K562 (cell line): ENCODE data around the gene HIVEP3. TPM values are rescaled to one million over a fixed set of nuclear protein-coding genes. Genes with fewer than 3 reads are reported as not detected.

Experiments used
- CHD2 ChIP-seq: IDR thresholded peaks from 2 replicates; pipeline ENCODE4 v1.6.1; 2011; ENCODE audit warnings: low read depth, low read length
- CXXC5 ChIP-seq: fragments of 250-450 bp; sonication (Bioruptor Pico); IDR thresholded peaks from 2 replicates; pipeline ENCODE4 v1.8.0; 2022; ENCODE audit warnings: inconsistent platforms, mild to moderate bottlenecking, moderate library complexity
- PTBP1 ChIP-seq: fragments of 200-400 bp; formaldehyde crosslinking; IDR thresholded peaks from 2 replicates; pipeline ENCODE4 v1.6.1; 2017; ENCODE audit warnings: low read depth, low read length
- polyA plus RNA-seq, 8 experiments: library from polyadenylated mRNA; depleted of rRNA in 4 of 8; stranded (reverse) in 5 of 8; unstranded in 3 of 8; fragments of >200 nt; fragmentation: Nextera tagmentation in 2 of 8; fragmentation: Illumina TruSeq in 1 of 8; extraction: Ambion mirVana in 2 of 8; extraction: Trizol in 1 of 8; gene quantifications; 2 replicates each; pipeline versions ENCODE4 v1.2.1 to v1.2.3, GENCODE V29; 2011 to 2014; ENCODE audit warnings: inconsistent platforms in 1 of 8, missing spikeins in 1 of 8
- total RNA-seq, 7 experiments: library from RNA; depleted of rRNA in 6 of 7; stranded (reverse); fragments of >200 nt in 6 of 7; fragmentation: Illumina TruSeq in 2 of 7; extraction: Trizol in 2 of 7; gene quantifications; 2 replicates each; pipeline versions ENCODE4 v1.2.1 to v1.2.3, GENCODE V29; 2011 to 2021; ENCODE audit warnings: low replicate concordance in 1 of 7
- TF ChIP-seq, protein P1 (sequence below): fragments of 450-650 bp; IDR thresholded peaks from 2 replicates; pipeline ENCODE4 v1.6.1; 2016; ENCODE audit warnings: mild to moderate bottlenecking, moderate library complexity

The HIVEP3 gene
- total and polyA plus RNA-seq, 9 of the 15 experiments (the other 6 are each of a cell fraction or from before 2014, with no cell fraction given), result 0.09 to 0.58 (median 0.34) TPM; not detected in 1

DNA sequence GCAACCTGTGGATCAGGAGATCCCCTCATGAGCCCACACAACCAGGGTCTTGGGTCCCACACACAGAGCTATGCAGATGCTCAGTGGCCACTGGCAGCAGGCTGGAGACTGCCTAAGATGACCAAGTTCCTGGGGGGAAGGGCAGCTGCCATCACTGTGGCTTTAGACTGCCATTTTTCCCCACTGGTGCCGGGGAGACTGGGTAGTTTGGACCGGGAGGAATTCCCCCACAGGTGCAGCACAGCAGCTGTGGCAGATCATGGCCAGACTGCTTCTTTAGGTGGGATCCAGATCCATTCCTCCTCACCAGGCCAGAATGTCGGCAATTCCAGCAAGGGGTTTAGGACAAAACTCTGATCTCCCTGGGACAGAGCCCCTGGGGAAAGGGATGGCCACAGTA is 45.7 kb upstream of the HIVEP3 start (continued):
- TF ChIP-seq, protein P1, sequence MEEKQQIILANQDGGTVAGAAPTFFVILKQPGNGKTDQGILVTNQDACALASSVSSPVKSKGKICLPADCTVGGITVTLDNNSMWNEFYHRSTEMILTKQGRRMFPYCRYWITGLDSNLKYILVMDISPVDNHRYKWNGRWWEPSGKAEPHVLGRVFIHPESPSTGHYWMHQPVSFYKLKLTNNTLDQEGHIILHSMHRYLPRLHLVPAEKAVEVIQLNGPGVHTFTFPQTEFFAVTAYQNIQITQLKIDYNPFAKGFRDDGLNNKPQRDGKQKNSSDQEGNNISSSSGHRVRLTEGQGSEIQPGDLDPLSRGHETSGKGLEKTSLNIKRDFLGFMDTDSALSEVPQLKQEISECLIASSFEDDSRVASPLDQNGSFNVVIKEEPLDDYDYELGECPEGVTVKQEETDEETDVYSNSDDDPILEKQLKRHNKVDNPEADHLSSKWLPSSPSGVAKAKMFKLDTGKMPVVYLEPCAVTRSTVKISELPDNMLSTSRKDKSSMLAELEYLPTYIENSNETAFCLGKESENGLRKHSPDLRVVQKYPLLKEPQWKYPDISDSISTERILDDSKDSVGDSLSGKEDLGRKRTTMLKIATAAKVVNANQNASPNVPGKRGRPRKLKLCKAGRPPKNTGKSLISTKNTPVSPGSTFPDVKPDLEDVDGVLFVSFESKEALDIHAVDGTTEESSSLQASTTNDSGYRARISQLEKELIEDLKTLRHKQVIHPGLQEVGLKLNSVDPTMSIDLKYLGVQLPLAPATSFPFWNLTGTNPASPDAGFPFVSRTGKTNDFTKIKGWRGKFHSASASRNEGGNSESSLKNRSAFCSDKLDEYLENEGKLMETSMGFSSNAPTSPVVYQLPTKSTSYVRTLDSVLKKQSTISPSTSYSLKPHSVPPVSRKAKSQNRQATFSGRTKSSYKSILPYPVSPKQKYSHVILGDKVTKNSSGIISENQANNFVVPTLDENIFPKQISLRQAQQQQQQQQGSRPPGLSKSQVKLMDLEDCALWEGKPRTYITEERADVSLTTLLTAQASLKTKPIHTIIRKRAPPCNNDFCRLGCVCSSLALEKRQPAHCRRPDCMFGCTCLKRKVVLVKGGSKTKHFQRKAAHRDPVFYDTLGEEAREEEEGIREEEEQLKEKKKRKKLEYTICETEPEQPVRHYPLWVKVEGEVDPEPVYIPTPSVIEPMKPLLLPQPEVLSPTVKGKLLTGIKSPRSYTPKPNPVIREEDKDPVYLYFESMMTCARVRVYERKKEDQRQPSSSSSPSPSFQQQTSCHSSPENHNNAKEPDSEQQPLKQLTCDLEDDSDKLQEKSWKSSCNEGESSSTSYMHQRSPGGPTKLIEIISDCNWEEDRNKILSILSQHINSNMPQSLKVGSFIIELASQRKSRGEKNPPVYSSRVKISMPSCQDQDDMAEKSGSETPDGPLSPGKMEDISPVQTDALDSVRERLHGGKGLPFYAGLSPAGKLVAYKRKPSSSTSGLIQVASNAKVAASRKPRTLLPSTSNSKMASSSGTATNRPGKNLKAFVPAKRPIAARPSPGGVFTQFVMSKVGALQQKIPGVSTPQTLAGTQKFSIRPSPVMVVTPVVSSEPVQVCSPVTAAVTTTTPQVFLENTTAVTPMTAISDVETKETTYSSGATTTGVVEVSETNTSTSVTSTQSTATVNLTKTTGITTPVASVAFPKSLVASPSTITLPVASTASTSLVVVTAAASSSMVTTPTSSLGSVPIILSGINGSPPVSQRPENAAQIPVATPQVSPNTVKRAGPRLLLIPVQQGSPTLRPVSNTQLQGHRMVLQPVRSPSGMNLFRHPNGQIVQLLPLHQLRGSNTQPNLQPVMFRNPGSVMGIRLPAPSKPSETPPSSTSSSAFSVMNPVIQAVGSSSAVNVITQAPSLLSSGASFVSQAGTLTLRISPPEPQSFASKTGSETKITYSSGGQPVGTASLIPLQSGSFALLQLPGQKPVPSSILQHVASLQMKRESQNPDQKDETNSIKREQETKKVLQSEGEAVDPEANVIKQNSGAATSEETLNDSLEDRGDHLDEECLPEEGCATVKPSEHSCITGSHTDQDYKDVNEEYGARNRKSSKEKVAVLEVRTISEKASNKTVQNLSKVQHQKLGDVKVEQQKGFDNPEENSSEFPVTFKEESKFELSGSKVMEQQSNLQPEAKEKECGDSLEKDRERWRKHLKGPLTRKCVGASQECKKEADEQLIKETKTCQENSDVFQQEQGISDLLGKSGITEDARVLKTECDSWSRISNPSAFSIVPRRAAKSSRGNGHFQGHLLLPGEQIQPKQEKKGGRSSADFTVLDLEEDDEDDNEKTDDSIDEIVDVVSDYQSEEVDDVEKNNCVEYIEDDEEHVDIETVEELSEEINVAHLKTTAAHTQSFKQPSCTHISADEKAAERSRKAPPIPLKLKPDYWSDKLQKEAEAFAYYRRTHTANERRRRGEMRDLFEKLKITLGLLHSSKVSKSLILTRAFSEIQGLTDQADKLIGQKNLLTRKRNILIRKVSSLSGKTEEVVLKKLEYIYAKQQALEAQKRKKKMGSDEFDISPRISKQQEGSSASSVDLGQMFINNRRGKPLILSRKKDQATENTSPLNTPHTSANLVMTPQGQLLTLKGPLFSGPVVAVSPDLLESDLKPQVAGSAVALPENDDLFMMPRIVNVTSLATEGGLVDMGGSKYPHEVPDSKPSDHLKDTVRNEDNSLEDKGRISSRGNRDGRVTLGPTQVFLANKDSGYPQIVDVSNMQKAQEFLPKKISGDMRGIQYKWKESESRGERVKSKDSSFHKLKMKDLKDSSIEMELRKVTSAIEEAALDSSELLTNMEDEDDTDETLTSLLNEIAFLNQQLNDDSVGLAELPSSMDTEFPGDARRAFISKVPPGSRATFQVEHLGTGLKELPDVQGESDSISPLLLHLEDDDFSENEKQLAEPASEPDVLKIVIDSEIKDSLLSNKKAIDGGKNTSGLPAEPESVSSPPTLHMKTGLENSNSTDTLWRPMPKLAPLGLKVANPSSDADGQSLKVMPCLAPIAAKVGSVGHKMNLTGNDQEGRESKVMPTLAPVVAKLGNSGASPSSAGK, result no peak
- TF ChIP-seq PTBP1, result no peak
- TF ChIP-seq CHD2, result no peak
- TF ChIP-seq CXXC5 (CRISPR knock-in tag), result no peak
